ENCODE data around the gene CDK2. TPM values are rescaled to one million over a fixed set of nuclear protein-coding genes. Genes with fewer than 3 reads are reported as not detected.
"Not testable (repeated sequence)": the region's sequence is repeated elsewhere in the genome, so short reads cannot be mapped to it uniquely, and the experiment has no call there.

The CDK2 gene
- total RNA-seq, 2 donors from 2014 or later: 8.8 to 12.5 TPM

GRCh38 chr12:55996715-55997534 lies 30.3 kb downstream of the CDK2 start, which contains the start of gene SUOX:
Gene SUOX, plus strand, starts transcription at chr12:55997276. Its CDS starts 4,946 bp downstream, at chr12:56002222.
- TF ChIP-seq POLR2A (IDR thresholded peaks at IDR 0.05): peak; percentile 31 to 83 (median 81)
- peak in 1 of 7 experiments; percentile 11 for TF ChIP-seq CTCF (IDR thresholded peaks at IDR 0.05)
- Histone ChIP-seq H3K27me3 (no peaks in the 10 kb centered on the region), H3K36me3 (replicated peaks in 1 of 2; ENCODE audit: insufficient read depth in 1 of 2, low read depth in 2 of 2) (peaks cover 8 to 9% of the 10 kb centered on the region in 2 donors), H3K27ac (peak within 1 kb of the TSS; percentile 77 to 93 (median 78)), H3K4me3 (peak within 1 kb of the TSS; percentile 23 to 73), H3K4me1 (peaks cover 22% of the 10 kb centered on the region), H3K9me3 (no peaks in the 10 kb centered on the region)
- DNase-seq: peak; percentile 97 to 99 (median 98)
- WGBS, 2 donors: 1 to 2% methylated on average over 18 to 27 of the region's 27 CpGs
- intact Hi-C loops (cut with DNase I): no loop called here
- ATAC-seq: peak; percentile 100

GRCh38 chr12:55997535-55997859 lies 30.9 kb downstream of the CDK2 start:
- WGBS, 2 donors: 0% methylated on average over 3 to 5 of the region's 5 CpGs
- H3K9me3 ChIP-seq: no peaks in the 10 kb centered on the region
- peak; percentile 11 for ATAC-seq
- peak overlapping the region; percentile 77 to 93 (median 78) for H3K27ac ChIP-seq
- H3K27me3 ChIP-seq: no peaks in the 10 kb centered on the region
- peak; percentile 25 to 33 (median 32) for DNase-seq
- H3K4me3 ChIP-seq: peak overlapping the region; percentile 23 to 73
- TF ChIP-seq POLR2A (IDR thresholded peaks at IDR 0.05) (no peak), CTCF (IDR thresholded peaks at IDR 0.05) (no peak)
- intact Hi-C loops (cut with DNase I): no loop called here
- H3K4me1 ChIP-seq: peaks cover 24% of the 10 kb centered on the region
- H3K36me3 ChIP-seq (replicated peaks in 1 of 2; ENCODE audit: insufficient read depth in 1 of 2, low read depth in 2 of 2): peaks cover 2 to 4% of the 10 kb centered on the region in 2 donors

GRCh38 chr12:55999522-55999921 lies 32.9 kb downstream of the CDK2 start:
- H3K36me3 ChIP-seq (replicated peaks in 1 of 2; ENCODE audit: insufficient read depth in 1 of 2, low read depth in 2 of 2); H3K27ac ChIP-seq; DNase-seq; H3K4me3 ChIP-seq; H3K27me3 ChIP-seq; ATAC-seq; intact Hi-C loops (cut with DNase I); H3K9me3 ChIP-seq: not testable (repeated sequence)
- H3K4me1 ChIP-seq: peaks cover 24% of the 10 kb centered on the region
- WGBS, 2 donors: 61 to 65% methylated on average over 6 of the region's 6 CpGs

- H3K4me3 ChIP-seq; H3K9me3 ChIP-seq; H3K27ac ChIP-seq; H3K27me3 ChIP-seq; intact Hi-C loops (cut with DNase I); DNase-seq; H3K36me3 ChIP-seq (replicated peaks in 1 of 2; ENCODE audit: insufficient read depth in 1 of 2, low read depth in 2 of 2); ATAC-seq: not testable (repeated sequence)
- WGBS, 2 donors: 94 to 100% methylated on average over 7 to 32 of the region's 33 CpGs
- peaks cover 24% of the 10 kb centered on the region for H3K4me1 ChIP-seq
These were observed 33.4 kb downstream of the CDK2 start for GRCh38 chr12:55999999-56000540.

DNA sequence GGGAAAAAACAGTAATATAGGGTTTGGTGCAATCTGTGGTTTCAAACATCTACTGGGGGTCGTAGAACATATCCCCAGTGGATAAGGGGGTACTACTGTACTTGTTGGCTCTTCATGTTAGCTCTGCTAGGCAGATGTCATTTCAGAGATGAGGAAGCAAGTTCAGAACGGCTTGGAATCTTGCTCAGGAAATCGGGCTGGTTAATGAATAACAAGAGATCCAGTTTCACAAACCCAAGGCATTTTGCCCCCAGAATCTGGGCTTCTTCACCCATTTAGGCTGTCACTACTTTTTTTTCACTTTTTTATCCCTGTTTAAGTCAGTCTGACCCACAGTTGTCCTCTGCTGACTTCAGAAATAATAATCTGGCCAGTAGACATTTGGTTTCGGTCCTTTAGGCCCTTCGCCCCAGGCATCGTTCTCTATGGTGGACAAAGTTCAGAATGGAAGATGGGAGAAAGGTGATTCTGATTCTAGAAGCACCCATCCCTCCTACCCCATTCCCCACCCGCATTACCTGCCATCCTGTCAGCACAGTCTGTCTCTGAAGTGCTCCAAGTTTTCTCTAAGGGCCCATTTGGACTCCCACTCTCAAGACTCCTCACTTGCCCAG lies 35.0 kb downstream of the CDK2 start:
- Histone ChIP-seq H3K9me3 (no peaks in the 10 kb centered on the region), H3K27ac (peak overlapping the region in 1 of 4 donors; percentile 62), H3K4me1 (peaks cover 24% of the 10 kb centered on the region), H3K36me3 (replicated peaks in 1 of 2; ENCODE audit: insufficient read depth in 1 of 2, low read depth in 2 of 2) (peaks cover 0 to 2% of the 10 kb centered on the region in 2 donors), H3K27me3 (no peaks in the 10 kb centered on the region), H3K4me3 (no peak overlapping the region)
- intact Hi-C loops (cut with DNase I): no loop called here
- DNase-seq: no peak
- TF ChIP-seq POLR2A (IDR thresholded peaks at IDR 0.05) (no peak), CTCF (IDR thresholded peaks at IDR 0.05) (no peak)
- 54% methylated on average over 7 of the region's 7 CpGs for WGBS, 2 donors
- ATAC-seq: no peak

DNA sequence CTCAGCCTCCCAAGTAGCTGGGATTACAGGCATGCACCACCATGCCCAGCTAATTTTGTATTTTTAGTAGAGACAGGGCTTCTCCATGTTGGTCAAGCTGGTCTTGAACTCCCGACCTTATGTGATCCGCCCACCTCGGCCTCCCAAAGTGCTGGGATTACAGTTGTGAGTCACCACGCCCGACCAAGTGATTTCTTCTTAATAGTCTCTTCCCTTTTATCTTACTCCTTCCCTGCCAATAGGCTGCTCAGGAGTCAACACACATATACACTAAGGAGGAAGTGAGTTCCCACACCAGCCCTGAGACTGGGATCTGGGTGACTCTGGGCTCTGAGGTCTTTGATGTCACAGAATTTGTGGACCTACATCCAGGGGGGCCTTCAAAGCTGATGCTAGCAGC lies 36.7 kb downstream of the CDK2 start:
- ATAC-seq; DNase-seq; H3K27me3 ChIP-seq; H3K36me3 ChIP-seq (replicated peaks in 1 of 2; ENCODE audit: insufficient read depth in 1 of 2, low read depth in 2 of 2); intact Hi-C loops (cut with DNase I); H3K4me3 ChIP-seq; H3K27ac ChIP-seq; H3K9me3 ChIP-seq: not testable (repeated sequence)
- H3K4me1 ChIP-seq: peaks cover 20% of the 10 kb centered on the region
- WGBS, 2 donors: 88 to 90% methylated on average over 5 of the region's 5 CpGs
